A673 (cell line): Measurements from ENCODE around the gene CENPO. TPM values are rescaled to one million over a fixed set of nuclear protein-coding genes. Genes with fewer than 3 reads are reported as not detected.

Experiments
- BruUV-seq: library from RNA; stranded (reverse); fragments of 400-500 nt; replicated peaks from 2 replicates; lab custom pipeline; 2021; lab: Mats Ljungman, UMichigan
- CTCF ChIA-PET: fragments of 300-600 bp; sonication (Branson Sonifier 250); formaldehyde crosslinking; loops from one replicate; lab custom pipeline; 2022; ENCODE audit warnings: antibody characterized with exemption; lab: Charles Lee
- POLR2A ChIA-PET: fragments of 300-600 bp; sonication (Branson Sonifier 250); formaldehyde crosslinking; loops from one replicate; lab custom pipeline; 2022; ENCODE audit warnings: antibody characterized with exemption; ENCODE audit not compliant: low non-redundant PET; lab: Charles Lee
- DNase-seq: peaks from one replicate; pipeline ENCODE4 v3.0.0-alpha.2; 2015; ENCODE audit warnings: low spot score
- H3K27ac ChIP-seq: fragments of 200-600 bp; sonication (generic); 2 replicates; pipeline ENCODE4 v1.5.1; 2016; ENCODE audit warnings: mixed run types, low read depth, mild to moderate bottlenecking, mixed read lengths, antibody characterized with exemption, low read length; ENCODE audit not compliant: poor library complexity, severe bottlenecking
- H3K27me3 ChIP-seq: fragments of 200-600 bp; sonication (generic); replicated peaks from 2 replicates; pipeline ENCODE4 v1.6.1; 2017; ENCODE audit warnings: mixed run types, low read depth, mild to moderate bottlenecking, mixed read lengths, antibody characterized with exemption, low read length; ENCODE audit not compliant: insufficient read depth, poor library complexity
- H3K36me3 ChIP-seq: fragments of 200-600 bp; sonication (generic); 2 replicates; pipeline ENCODE4 v1.6.1; 2016; ENCODE audit warnings: mixed run types, mild to moderate bottlenecking, mixed read lengths, antibody characterized with exemption, low read length; ENCODE audit not compliant: insufficient read depth, poor library complexity, severe bottlenecking
- H3K4me1 ChIP-seq: fragments of 200-600 bp; sonication (generic); 2 replicates; pipeline ENCODE4 v1.6.1; 2017; ENCODE audit warnings: mixed run types, mild to moderate bottlenecking, mixed read lengths, antibody characterized with exemption, low read length; ENCODE audit not compliant: insufficient read depth, poor library complexity, severe bottlenecking
- H3K4me3 ChIP-seq: fragments of 200-600 bp; sonication (generic); 2 replicates; pipeline ENCODE4 v1.5.1; 2016; ENCODE audit warnings: low read depth, mixed run types, mild to moderate bottlenecking, mixed read lengths, low read length; ENCODE audit not compliant: poor library complexity, severe bottlenecking
- H3K9me3 ChIP-seq: fragments of 200-600 bp; sonication (generic); 2 replicates; pipeline ENCODE4 v1.6.1; 2016; ENCODE audit warnings: mixed run types, low read depth, mild to moderate bottlenecking, mixed read lengths, antibody characterized with exemption, low read length; ENCODE audit not compliant: poor library complexity, severe bottlenecking
- CTCF ChIP-seq: fragments of 300-800, 200-600 bp; sonication (generic); conservative IDR thresholded peaks from 2 replicates; pipeline ENCODE4 v1.5.1; 2017; ENCODE audit warnings: low read depth, mild to moderate bottlenecking, antibody characterized with exemption, low read length, moderate library complexity, mixed read lengths
- EZH2 ChIP-seq: fragments of 200-600 bp; sonication (generic); IDR thresholded peaks from 2 replicates; pipeline ENCODE4 v1.6.1; 2017; ENCODE audit warnings: borderline replicate concordance, low read depth, mild to moderate bottlenecking, mixed read lengths, antibody characterized with exemption, low read length; ENCODE audit not compliant: poor library complexity, severe bottlenecking
- intact Hi-C: fragments of 100-400 bp; cut with micrococcal nuclease; formaldehyde crosslinking; loops from one replicate; pipeline ENCODE4 v1.10.0; 2022; ENCODE audit not compliant: unreplicated experiment
- total RNA-seq: library from RNA; stranded (reverse); gene quantifications from 2 replicates; pipeline ENCODE4 v1.2.3, GENCODE V29; 2021

Gene CENPO
- total RNA-seq, 1 experiment from 2014 or later: 69.4 TPM

- CTCF ChIA-PET: no interaction called here
- Histone ChIP-seq H3K4me3 (no peak overlapping the region), H3K36me3 (no peaks in the 10 kb centered on the region), H3K27me3 (no peaks in the 10 kb centered on the region), H3K4me1 (peaks cover 5% of the 10 kb centered on the region), H3K27ac (no peak overlapping the region), H3K9me3 (no peaks in the 10 kb centered on the region)
- DNase-seq: no peak
- no peak for TF ChIP-seq EZH2
- no peak for TF ChIP-seq CTCF
- POLR2A ChIA-PET: no interaction called here
- intact Hi-C loops: loop anchor here (10.0 kb wide), 1 partner anchor 296 kb away; no protein-coding TSS in a partner anchor
- no TSS peak for BruUV-seq
Measured at GRCh38 chr2:24838541-24838940, 45.3 kb downstream of the CENPO start.

- Histone ChIP-seq H3K36me3 (no peaks in the 10 kb centered on the region), H3K4me1 (no peaks in the 10 kb centered on the region), H3K27me3 (no peaks in the 10 kb centered on the region), H3K4me3 (no peak overlapping the region), H3K9me3 (no peaks in the 10 kb centered on the region), H3K27ac (no peak overlapping the region)
- DNase-seq: no peak
- no TSS peak for BruUV-seq
- intact Hi-C loops: loop anchor here (10.0 kb wide), 1 partner anchor 295 kb away; no protein-coding TSS in a partner anchor
- no peak for TF ChIP-seq CTCF
- TF ChIP-seq EZH2: no peak
- ChIA-PET POLR2A (no interaction called here), CTCF (no interaction called here)
Measured at GRCh38 chr2:24839729-24840128, 46.5 kb downstream of the CENPO start.

- Histone ChIP-seq H3K9me3 (no peaks in the 10 kb centered on the region), H3K4me3 (no peak overlapping the region), H3K36me3 (no peaks in the 10 kb centered on the region), H3K27ac (no peak overlapping the region), H3K27me3 (no peaks in the 10 kb centered on the region), H3K4me1 (no peaks in the 10 kb centered on the region)
- POLR2A ChIA-PET: no interaction called here
- CTCF ChIA-PET: interaction anchor here (0.6 kb wide), 1 partner anchor 289 kb away, joined by 4 read pairs; no protein-coding TSS in a partner anchor
- no TSS peak for BruUV-seq
- no peak for DNase-seq
- intact Hi-C loops: no loop called here
- TF ChIP-seq CTCF (no peak), EZH2 (no peak)
Measured at GRCh38 chr2:24840164-24840869, 47.1 kb downstream of the CENPO start.
